CD1c-positive myeloid dendritic cell (primary cell): Measurements from ENCODE around the gene NHERF1.

Experiments
- DNase-seq: peaks from one replicate; pipeline ENCODE4 v3.0.0-alpha.2; 2016; ENCODE audit errors: extremely low spot score

Gene NHERF1

DNA sequence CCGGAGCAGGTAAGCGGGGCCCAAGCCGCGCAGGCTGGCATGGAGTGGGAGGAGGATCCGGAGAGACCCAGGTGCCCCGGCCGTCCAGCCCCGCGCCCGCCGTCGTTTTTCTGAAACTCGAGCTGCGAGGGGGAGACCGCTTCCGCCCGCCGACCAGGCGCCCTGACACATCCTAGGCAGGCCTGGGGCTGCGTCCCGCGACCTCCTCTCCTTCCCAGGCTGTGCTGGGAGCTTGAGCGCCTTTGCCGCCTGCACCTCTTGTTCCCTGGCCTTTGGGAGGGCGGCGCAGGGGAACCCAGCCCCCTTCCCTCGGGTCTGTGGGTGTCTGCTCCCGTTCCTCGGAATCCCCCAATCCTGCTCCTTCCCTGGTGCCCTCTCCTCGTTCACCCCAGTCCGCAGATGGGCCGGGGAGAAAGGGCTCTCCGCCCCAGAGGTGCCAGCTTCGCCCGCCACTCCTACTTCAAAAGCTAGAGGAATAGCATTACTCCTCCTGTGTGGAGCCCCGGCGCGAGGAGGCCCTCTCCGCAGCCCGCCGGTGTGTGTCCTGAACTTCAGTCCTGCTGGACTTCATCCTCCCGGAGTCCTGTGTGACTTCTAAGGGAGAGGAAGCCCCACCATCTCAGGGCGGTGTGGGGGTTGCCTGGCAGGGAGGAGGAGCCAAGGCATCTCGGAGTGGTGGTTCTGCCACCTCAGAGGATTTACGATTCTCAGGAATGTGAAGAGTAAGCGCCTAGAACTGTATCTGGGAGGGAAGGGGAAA lies 1.0 kb downstream of the NHERF1 start:
- no peak for DNase-seq

- DNase-seq: no peak
Measured at GRCh38 chr17:74750039-74750326, 1.6 kb downstream of the NHERF1 start.

DNA sequence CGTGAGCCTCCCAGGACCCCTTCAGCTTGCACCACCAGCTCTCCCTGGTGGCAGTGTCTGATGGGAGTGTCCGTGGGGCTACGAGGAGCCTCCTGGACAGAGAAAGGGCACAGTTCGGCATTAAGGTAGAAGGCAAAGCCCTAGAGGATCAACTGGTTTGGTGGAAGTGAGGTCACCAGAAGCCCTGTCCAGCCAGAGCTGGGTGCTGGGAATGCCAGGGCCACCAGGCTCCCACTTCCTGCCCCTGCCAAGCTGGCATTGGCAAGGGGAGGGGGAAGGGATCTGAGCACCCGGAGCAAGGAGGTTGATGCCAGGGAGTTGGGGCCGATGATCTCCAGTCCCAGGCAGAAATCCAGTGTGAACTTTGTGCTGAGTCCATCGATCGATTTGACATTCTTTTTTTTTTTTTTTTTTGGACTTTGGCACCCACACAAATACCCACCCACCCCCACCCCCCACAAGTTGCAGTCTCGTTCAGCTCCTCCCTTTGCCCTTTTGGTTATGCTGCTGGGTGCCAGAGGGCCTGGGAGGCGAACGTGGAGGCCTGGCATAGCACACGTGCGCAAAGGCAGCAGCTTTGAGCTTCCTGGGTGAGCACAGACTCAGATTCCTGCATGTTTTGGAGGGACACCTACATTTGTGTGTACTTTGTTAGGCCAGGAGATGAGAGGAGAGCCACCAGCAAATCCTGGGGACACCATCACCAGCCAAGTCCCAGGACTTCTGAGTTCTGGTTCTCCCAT lies 2.1 kb downstream of the NHERF1 start:
- no peak for DNase-seq

DNA sequence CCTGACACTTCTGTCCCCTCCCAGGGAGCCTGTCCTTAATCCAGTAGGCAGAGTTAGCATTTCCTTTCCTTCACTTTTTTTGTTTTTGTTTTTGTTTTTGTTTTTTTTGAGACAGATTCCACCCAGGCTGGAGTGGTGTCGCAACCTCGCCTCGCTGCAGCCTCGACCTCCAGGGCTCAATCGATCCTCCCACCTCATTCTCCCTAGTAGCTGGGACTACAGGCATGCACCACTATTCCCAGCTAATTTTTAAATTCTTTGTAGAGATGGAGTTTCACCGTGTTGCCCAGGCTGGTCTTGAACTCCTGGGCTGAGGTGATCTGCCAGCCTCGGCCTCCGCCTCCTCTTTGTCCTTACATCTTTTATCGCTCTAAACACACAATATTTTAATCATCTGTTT lies 4.0 kb downstream of the NHERF1 start:
- DNase-seq: no peak

GRCh38 chr17:74752822-74753401 lies 4.5 kb downstream of the NHERF1 start:
- DNase-seq: no peak

GRCh38 chr17:74754832-74755231 lies 6.4 kb downstream of the NHERF1 start:
- DNase-seq: no peak

DNA sequence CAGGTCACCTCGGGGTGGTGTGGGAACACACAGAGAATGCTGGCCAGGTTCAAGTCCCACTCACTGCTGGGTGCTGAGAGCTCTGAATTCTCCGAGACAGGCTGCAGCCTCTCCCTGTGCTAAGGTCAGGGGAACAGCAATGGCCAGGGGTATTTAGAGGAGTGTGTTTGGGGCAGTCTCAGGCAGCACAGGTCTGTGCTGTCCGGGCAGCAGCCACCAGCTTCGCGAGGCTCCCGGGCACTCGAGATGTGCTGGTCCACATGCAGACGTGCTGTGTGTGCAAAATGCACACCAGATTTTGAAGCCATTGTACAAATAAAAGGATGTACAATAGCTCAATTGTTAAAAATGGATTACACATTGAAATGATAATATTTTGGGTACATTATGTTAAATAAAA lies 7.1 kb downstream of the NHERF1 start:
- no peak for DNase-seq

DNA sequence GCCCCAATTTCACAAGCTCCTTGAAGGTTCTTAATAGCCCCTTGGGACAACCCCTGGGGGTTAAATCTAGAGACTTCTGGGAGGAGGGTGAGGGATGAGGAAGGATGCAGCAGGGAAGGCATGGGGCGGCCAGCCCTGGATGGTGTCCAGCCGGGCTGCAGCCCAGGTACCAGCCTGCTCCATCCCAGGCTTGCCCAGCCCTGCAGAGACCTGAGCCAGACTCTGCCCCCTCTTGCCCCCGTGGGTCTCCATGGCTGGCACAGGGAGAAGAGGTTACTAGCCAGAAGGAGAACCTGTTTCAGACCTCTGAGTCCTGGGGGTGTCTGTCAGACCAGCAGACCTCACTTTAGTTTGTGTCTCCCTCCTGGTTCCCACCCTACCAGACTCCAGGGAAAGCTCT lies 8.5 kb downstream of the NHERF1 start:
- no peak for DNase-seq

DNA sequence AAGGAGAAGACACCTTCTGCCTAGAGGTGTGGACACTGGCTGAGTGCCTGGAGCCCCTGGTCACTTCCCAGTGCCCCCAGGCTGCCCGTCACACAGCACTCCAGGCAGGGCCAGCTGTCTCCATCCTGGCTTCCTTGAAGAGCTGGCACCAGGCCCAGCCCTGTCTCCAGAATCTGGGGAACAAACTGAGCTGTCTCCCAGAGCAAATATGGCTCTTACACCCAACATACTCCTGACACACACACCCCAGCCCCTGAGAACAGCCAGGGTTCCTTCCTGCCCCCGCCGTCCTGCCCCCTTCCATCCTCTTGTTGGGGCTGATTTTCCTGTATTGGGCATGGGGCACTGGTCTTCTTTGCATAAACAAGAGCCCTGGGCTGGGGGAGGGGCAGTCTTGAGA lies 9.1 kb downstream of the NHERF1 start:
- DNase-seq: no peak

DNA sequence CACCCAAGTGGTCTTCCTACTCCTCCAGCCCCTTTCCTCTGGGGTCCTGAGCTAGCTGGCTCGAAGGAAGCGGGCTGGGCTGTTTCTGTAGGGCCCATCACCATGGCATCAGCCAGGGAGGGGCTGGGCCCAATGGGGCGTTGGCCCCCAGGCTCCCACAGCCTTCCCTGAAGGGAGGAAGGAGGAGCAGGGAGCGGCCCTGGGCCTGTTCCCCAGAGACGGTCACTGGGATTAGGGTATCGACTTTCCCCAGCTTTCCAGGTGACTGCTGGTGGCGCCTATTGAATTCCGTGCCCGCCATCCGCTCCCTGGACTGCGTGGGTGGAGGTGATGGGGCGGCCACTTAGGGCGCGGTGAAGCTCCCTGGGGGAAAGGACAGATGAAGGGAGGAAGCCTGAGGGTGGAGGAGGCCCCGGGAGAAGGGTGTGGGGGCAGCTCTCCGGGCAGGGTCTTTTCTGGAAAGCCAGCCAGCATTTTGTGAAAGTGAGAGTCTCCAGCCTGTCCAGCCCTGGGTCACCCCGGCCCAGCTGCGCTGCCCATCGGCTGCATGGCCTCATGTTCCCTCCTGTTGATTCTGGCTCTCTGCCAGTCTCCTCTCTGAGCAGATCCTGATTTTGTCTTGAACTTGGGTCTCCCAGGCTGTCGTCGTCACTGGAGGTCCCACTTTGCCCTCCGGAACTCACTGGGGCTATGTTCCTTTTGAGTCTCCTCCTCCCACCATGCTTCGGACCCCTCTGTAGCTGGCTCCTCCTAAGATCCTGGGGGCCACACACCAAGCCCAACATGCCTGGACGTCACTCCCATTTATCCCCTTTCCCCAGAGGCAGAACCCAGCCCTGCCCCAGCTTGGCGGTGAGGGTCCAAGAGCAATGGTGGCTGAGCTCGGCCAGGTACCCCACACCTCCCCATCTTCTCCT lies 9.8 kb downstream of the NHERF1 start:
- DNase-seq: peak; percentile 14

DNA sequence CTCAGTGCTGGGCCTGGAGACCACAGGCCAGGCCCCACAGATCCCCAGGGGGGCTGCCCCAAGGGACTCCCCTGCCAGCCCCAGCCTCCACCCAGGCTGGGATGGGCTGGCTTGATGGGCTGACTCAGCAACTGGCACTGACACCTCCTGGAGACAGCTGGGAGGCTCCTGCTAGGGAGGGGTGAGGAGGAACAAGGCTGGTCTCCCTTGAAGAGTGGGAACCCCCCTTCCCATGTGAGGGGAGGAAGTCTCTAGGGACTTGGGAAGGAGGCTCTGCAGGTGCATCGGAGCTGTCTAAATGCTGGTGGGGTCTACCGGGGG lies 10.4 kb downstream of the NHERF1 start:
- peak; percentile 34 for DNase-seq

DNA sequence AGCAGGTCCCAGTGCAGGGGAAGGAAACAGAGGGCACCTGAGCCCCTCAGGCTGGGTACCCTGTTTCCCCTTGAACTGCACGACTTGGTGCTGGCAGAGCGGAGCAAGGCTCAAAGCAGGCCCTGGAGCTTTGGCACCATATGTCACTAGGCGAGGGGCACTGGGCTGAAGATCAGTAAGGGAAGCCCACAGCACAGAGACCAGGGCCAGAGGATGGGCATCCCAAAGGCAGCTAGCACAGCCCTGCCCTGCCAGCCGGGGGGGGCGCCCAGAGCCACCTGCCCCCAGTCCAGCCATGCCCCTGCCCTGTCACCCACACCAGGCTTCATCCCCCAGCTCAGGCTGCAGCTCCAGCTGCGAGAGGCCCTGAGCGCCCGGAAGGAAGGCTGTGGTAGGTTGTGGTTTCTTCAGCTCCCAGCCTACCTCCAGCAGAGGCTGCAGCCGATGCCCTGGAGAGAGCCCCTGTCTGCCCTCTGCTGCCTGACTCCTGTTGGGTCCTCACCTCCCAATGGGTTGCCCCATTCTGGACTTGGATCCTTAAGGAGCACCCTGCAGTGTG lies 10.9 kb downstream of the NHERF1 start:
- no peak for DNase-seq

- DNase-seq: no peak
Measured at GRCh38 chr17:74759941-74760340, 11.5 kb downstream of the NHERF1 start.

GRCh38 chr17:74760404-74761105 lies 12.1 kb downstream of the NHERF1 start:
- no peak for DNase-seq

DNA sequence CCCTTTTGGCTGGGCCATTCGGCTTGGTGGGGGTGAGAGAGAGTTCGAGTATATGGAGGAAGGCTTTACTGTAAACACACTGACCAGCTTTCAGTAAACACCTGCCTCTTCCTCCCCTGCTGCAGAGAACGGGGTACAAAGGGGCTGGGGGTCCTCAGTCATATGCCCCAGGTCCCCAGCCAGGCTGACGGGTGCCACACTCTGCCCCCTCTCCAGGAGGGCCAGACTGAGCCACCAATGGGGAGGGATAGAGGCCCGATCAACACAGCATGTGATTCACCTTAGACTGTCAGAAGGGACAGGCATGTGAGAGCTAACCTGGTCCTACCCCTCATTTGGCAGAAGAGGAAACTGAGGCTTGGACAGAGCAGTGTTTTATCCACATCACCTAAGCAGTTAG lies 13.0 kb downstream of the NHERF1 start:
- no peak for DNase-seq

DNA sequence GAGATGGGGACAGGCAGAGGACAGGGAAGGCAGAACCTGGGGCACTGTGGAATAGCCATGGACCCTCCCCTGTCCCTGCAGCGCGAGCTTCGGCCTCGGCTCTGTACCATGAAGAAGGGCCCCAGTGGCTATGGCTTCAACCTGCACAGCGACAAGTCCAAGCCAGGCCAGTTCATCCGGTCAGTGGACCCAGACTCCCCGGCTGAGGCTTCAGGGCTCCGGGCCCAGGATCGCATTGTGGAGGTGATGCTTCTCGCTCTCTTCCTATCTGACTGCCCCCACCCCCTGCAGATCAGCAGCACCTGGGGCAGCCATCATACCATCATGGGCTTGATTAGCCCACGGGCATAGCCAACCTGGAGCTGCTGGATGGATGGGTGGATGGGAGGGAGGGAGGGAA lies 13.5 kb downstream of the NHERF1 start:
- no peak for DNase-seq

- no peak for DNase-seq
Measured at GRCh38 chr17:74763565-74764387, 15.3 kb downstream of the NHERF1 start.

- DNase-seq: no peak
Measured at GRCh38 chr17:74764751-74765286, 16.4 kb downstream of the NHERF1 start.

- DNase-seq: no peak
Measured at GRCh38 chr17:74766413-74766812, 18.0 kb downstream of the NHERF1 start.

GRCh38 chr17:74767111-74767516 lies 18.7 kb downstream of the NHERF1 start:
- no peak for DNase-seq
